Mesodermal cell (in vitro differentiated cells): ENCODE data around the gene F2R.

Experiments
- H3K27ac ChIP-seq: 2 replicates; pipeline ENCODE4 v1.7.0; 2013; ENCODE audit warnings: mild to moderate bottlenecking, low read depth, low read length, moderate library complexity; ENCODE audit not compliant: severe bottlenecking
- H3K36me3 ChIP-seq: 2 replicates; pipeline ENCODE4 v1.7.1; 2013; ENCODE audit warnings: mild to moderate bottlenecking, low read length, moderate library complexity; ENCODE audit not compliant: control insufficient read depth, insufficient read depth
- H3K4me1 ChIP-seq: one replicate; pipeline ENCODE4 v1.7.1; 2013; ENCODE audit warnings: mild to moderate bottlenecking, low read length; ENCODE audit not compliant: insufficient read depth, control insufficient read depth, poor library complexity, severe bottlenecking
- H3K4me3 ChIP-seq: 2 replicates; pipeline ENCODE4 v1.7.0; 2013; ENCODE audit warnings: low read length, control low read depth, mild to moderate bottlenecking; ENCODE audit not compliant: insufficient read depth, poor library complexity, severe bottlenecking; ENCODE audit errors: extremely low read depth
- H3K9me3 ChIP-seq: 2 replicates; pipeline ENCODE4 v1.7.1; 2013; ENCODE audit warnings: mild to moderate bottlenecking, low read length, moderate library complexity; ENCODE audit not compliant: control insufficient read depth
- whole genome bisulfite sequencing, 2 experiments: methylation state at CpG; one replicate each; pipeline ENCODE4 v1.1.5; 2013; ENCODE audit warnings: missing lambda C conversion rate in 2 of 2; ENCODE audit not compliant: insufficient coverage in 2 of 2; 5-methylcytosine and 5-hydroxymethylcytosine counted together

The F2R gene

DNA sequence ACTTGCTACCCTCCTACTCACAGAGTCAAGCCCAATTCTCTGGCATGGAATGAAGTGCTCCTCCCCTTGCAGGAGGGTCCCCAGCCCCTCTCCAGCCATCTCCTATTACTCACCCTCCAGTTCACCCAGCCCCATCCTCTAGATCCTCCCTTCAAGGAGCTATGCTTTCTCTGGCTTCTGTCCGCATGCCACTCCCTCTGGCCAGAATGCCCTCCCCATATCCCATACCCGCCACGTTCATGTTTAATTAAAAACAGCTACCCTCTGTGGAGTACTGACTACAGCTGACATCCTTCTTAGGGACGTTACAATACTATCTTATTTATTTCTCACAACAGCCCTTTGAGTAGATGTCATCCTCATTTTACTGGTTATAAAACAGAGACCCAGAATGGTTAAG is 3.0 kb downstream of the F2R start:
- H3K4me1 ChIP-seq, result peaks cover 11% of the 10 kb centered on the region
- WGBS, 2 experiments, result 93 to 96% methylated on average over 3 of the region's 4 CpGs
- no peak overlapping the region for H3K27ac ChIP-seq
- peak overlapping the region; percentile 89 for H3K4me3 ChIP-seq
- peaks cover 24% of the 10 kb centered on the region for H3K36me3 ChIP-seq
- no peaks in the 10 kb centered on the region for H3K9me3 ChIP-seq

- Histone ChIP-seq H3K4me3 (no peak overlapping the region), H3K27ac (no peak overlapping the region), H3K9me3 (no peaks in the 10 kb centered on the region), H3K36me3 (peaks cover 37% of the 10 kb centered on the region), H3K4me1 (peaks cover 19% of the 10 kb centered on the region)
- WGBS, 2 experiments, result 85 to 100% methylated on average over 2 to 6 of the region's 10 CpGs
These were observed 5.2 kb downstream of the F2R start for GRCh38 chr5:76720988-76721569.

- Histone ChIP-seq H3K36me3 (peaks cover 58% of the 10 kb centered on the region), H3K9me3 (peaks cover 6% of the 10 kb centered on the region), H3K27ac (no peak overlapping the region), H3K4me3 (no peak overlapping the region), H3K4me1 (peaks cover 14% of the 10 kb centered on the region)
- 83% methylated on average over 1 of the region's 1 CpG; no CpG with 5 or more reads in 1 of the 2 experiments for WGBS, 2 experiments
These were observed 7.3 kb downstream of the F2R start for GRCh38 chr5:76723266-76723665.

DNA sequence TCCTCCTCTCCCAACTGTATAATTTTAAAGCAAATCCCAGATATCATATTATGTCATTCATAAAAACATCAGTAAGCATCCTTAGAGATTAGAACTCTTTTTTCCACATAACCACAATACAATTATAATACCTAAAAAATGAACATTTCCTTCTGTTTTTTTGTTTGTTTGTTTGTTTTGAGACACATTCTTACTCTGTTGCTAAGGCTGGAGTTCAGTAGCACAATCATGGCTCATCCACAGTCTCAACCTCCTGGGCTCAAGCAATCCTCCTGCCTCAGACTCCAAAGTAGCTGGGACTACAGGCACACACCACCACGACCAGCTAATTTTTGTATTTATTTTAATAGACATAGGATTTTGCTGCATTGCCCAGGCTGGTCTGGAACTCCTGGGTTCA is 8.0 kb downstream of the F2R start:
- Histone ChIP-seq H3K27ac (no peak overlapping the region), H3K4me1 (peaks cover 8% of the 10 kb centered on the region), H3K9me3 (peaks cover 11% of the 10 kb centered on the region), H3K4me3 (no peak overlapping the region), H3K36me3 (peaks cover 64% of the 10 kb centered on the region)
- no CpG with 5 or more reads among the region's 1 CpG for WGBS, 2 experiments

- peaks cover 21% of the 10 kb centered on the region for H3K9me3 ChIP-seq
- 86 to 100% methylated on average over 2 of the region's 4 CpGs for WGBS, 2 experiments
- no peak overlapping the region for H3K4me3 ChIP-seq
- H3K27ac ChIP-seq, result peak overlapping the region; percentile 41
- peaks cover 73% of the 10 kb centered on the region for H3K36me3 ChIP-seq
- peaks cover 8% of the 10 kb centered on the region for H3K4me1 ChIP-seq
These were observed 8.9 kb downstream of the F2R start for GRCh38 chr5:76724871-76725270.

- 80% methylated on average over 2 of the region's 4 CpGs; no CpG with 5 or more reads in 1 of the 2 experiments for WGBS, 2 experiments
- peaks cover 87% of the 10 kb centered on the region for H3K36me3 ChIP-seq
These were observed 13.0 kb downstream of the F2R start for GRCh38 chr5:76728965-76729364.

GRCh38 chr5:76729373-76730290 is 13.7 kb downstream of the F2R start:
- H3K4me3 ChIP-seq, result no peak overlapping the region
- H3K4me1 ChIP-seq, result peaks cover under 1% of the 10 kb centered on the region
- 100% methylated on average over 2 of the region's 5 CpGs; no CpG with 5 or more reads in 1 of the 2 experiments for WGBS, 2 experiments
- no peak overlapping the region for H3K27ac ChIP-seq
- peaks cover 29% of the 10 kb centered on the region for H3K9me3 ChIP-seq
- H3K36me3 ChIP-seq, result peaks cover 94% of the 10 kb centered on the region

More at GRCh38 chr5:76728965-76729364, 13.0 kb downstream of the F2R start:
- H3K27ac ChIP-seq, result no peak overlapping the region
- no peak overlapping the region for H3K4me3 ChIP-seq
- peaks cover 7% of the 10 kb centered on the region for H3K4me1 ChIP-seq
- H3K9me3 ChIP-seq, result peaks cover 29% of the 10 kb centered on the region

DNA sequence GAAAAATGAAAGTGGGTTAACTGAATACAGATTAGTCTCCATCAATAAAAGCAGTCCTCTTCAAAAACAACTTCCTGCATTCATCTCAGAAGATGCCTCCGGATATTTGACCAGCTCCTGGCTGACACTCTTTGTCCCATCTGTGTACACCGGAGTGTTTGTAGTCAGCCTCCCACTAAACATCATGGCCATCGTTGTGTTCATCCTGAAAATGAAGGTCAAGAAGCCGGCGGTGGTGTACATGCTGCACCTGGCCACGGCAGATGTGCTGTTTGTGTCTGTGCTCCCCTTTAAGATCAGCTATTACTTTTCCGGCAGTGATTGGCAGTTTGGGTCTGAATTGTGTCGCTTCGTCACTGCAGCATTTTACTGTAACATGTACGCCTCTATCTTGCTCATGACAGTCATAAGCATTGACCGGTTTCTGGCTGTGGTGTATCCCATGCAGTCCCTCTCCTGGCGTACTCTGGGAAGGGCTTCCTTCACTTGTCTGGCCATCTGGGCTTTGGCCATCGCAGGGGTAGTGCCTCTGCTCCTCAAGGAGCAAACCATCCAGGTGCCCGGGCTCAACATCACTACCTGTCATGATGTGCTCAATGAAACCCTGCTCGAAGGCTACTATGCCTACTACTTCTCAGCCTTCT is 16.6 kb downstream of the F2R start:
- Histone ChIP-seq H3K27ac (no peak overlapping the region), H3K9me3 (peaks cover 25% of the 10 kb centered on the region), H3K4me3 (no peak overlapping the region), H3K36me3 (peaks cover 77% of the 10 kb centered on the region), H3K4me1 (no peaks in the 10 kb centered on the region)
- WGBS, 2 experiments, result 96 to 99% methylated on average over 15 of the region's 15 CpGs

GRCh38 chr5:76733049-76733417 is 17.1 kb downstream of the F2R start:
- Histone ChIP-seq H3K4me3 (no peak overlapping the region), H3K9me3 (peaks cover 25% of the 10 kb centered on the region), H3K27ac (no peak overlapping the region), H3K36me3 (peaks cover 72% of the 10 kb centered on the region), H3K4me1 (peaks cover 2% of the 10 kb centered on the region)
- 93 to 98% methylated on average over 11 of the region's 13 CpGs for WGBS, 2 experiments

DNA sequence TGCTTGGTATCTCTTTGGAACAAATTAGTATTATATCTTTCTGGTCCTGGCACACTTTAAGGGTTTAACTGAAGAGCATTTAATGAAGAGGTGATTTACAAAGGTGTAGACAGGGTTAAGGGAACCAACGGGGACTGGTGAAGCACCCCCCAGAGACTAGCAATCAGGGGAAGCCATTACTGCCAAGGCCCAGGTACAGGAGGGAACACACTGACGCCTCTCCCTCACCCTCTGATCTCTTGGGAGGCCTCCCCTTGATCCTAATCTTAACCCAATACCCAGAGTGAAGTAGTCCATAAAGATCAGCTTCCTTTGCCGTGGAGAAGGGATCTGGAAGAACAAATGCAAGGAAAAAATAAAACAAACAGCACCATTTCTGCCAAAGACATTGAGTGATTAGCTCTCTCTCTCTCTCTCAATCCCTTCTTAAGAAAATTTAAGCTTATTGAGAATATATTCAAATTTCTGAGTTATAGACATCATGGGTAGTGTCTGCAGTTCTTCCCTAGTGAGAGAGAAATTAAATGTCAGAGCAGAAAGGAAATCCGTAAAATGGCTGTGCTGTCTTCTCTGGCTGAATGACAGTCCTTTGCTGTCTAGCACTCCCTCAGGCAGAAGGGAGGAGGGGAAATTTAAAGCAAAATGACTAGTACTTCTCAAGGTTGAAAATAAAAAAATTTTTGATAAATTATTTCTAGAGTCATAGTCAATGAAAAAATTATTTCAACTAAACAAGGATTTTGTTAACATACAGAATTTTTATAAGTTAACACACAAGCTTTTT is 20.0 kb downstream of the F2R start:
- Histone ChIP-seq H3K27ac (peak overlapping the region; percentile 39), H3K4me3 (no peak overlapping the region), H3K9me3 (no peaks in the 10 kb centered on the region), H3K4me1 (peaks cover 6% of the 10 kb centered on the region), H3K36me3 (peaks cover 44% of the 10 kb centered on the region)
- WGBS, 2 experiments, result 83% methylated on average over 2 of the region's 4 CpGs
